ENCODE data around the gene NIPSNAP3A. TPM values are rescaled to one million over a fixed set of nuclear protein-coding genes. Genes with fewer than 3 reads are reported as not detected.
A peak's percentile ranks its signal among the peaks of the same experiment; 100 is the strongest.

Gene NIPSNAP3A
- total and polyA plus RNA-seq, 11 donors: 14.9 to 37.0 (median 22.9) TPM

GRCh38 chr9:104725014-104725413 lies 22.5 kb upstream of the NIPSNAP3A start:
- H3K4me3 ChIP-seq: no peak overlapping the region
- H3K27ac ChIP-seq: no peak overlapping the region
- intact Hi-C loops (cut with DNase I): no loop called here
- DNase-seq (no peak), ATAC-seq (no peak)
- H3K4me1 ChIP-seq: no peaks in the 10 kb centered on the region
- 75 to 78% (median 76%) methylated on average over 3 to 5 of the region's 5 CpGs for WGBS, 4 donors
- H3K9me3 ChIP-seq: no peaks in the 10 kb centered on the region
- H3K27me3 ChIP-seq: no peaks in the 10 kb centered on the region
- TF ChIP-seq CTCF (IDR thresholded peaks at IDR 0.05) (no peak), POLR2A (IDR thresholded peaks at IDR 0.05) (no peak)
- no peaks in the 10 kb centered on the region for H3K36me3 ChIP-seq

- 58 to 71% (median 65%) methylated on average over 3 of the region's 3 CpGs for WGBS, 4 donors
- intact Hi-C loops (cut with DNase I): no loop called here
- no peaks in the 10 kb centered on the region for H3K36me3 ChIP-seq
- no peak for ATAC-seq
- no peak for TF ChIP-seq CTCF (IDR thresholded peaks at IDR 0.05)
- TF ChIP-seq POLR2A (IDR thresholded peaks at IDR 0.05): no peak
- H3K27ac ChIP-seq: no peak overlapping the region
- H3K27me3 ChIP-seq: no peaks in the 10 kb centered on the region
- no peaks in the 10 kb centered on the region for H3K4me1 ChIP-seq
- H3K9me3 ChIP-seq: no peaks in the 10 kb centered on the region
- DNase-seq: no peak
- H3K4me3 ChIP-seq: no peak overlapping the region
Measured at GRCh38 chr9:104738452-104738851, 9.0 kb upstream of the NIPSNAP3A start.

- intact Hi-C loops (cut with DNase I): loop anchor here in 4 of 10 donors (5.0 to 10.0 kb wide), 4 partner anchors 353 to 1346 kb away; partner anchors contain the start of gene SMC2 (in 2 of the 4)
- no peak for TF ChIP-seq CTCF (IDR thresholded peaks at IDR 0.05)
- TF ChIP-seq POLR2A (IDR thresholded peaks at IDR 0.05): no peak
- DNase-seq: no peak
Measured at GRCh38 chr9:104740621-104741020, 6.9 kb upstream of the NIPSNAP3A start.

GRCh38 chr9:104743376-104743985 lies 4.0 kb upstream of the NIPSNAP3A start:
- peaks cover 0 to 11% (median 1%) of the 10 kb centered on the region in 12 donors for H3K4me1 ChIP-seq
- H3K27ac ChIP-seq: no peak overlapping the region
- H3K4me3 ChIP-seq: no peak overlapping the region
- ATAC-seq (no peak), DNase-seq (peak in 1 of 5 donors; percentile 16)
- WGBS, 4 donors: 27 to 33% (median 31%) methylated on average over 7 of the region's 7 CpGs
- no peaks in the 10 kb centered on the region for H3K27me3 ChIP-seq
- no peaks in the 10 kb centered on the region for H3K36me3 ChIP-seq
- peak; percentile 48 to 81 (median 72) for TF ChIP-seq CTCF (IDR thresholded peaks at IDR 0.05)
- TF ChIP-seq POLR2A (IDR thresholded peaks at IDR 0.05): no peak
- intact Hi-C loops (cut with DNase I): loop anchor here in 4 of 10 donors (5.0 to 10.0 kb wide), 4 partner anchors 356 to 1349 kb away; partner anchors contain the start of gene SMC2 (in 2 of the 4)
- no peaks in the 10 kb centered on the region for H3K9me3 ChIP-seq

More at GRCh38 chr9:104740621-104741020, 6.9 kb upstream of the NIPSNAP3A start:
- H3K9me3 ChIP-seq: no peaks in the 10 kb centered on the region
- H3K4me1 ChIP-seq: no peaks in the 10 kb centered on the region
- 55 to 67% (median 60%) methylated on average over 1 of the region's 1 CpG for WGBS, 4 donors
- no peak overlapping the region for H3K27ac ChIP-seq
- H3K4me3 ChIP-seq: no peak overlapping the region
- no peaks in the 10 kb centered on the region for H3K36me3 ChIP-seq
- no peaks in the 10 kb centered on the region for H3K27me3 ChIP-seq
- no peak for ATAC-seq

Measured in heart left ventricle (tissue), 16 donors.